Testis (tissue), 2 donors: ENCODE results near the gene HSDL1.
"Not testable (repeated sequence)": the region's sequence is repeated elsewhere in the genome, so short reads cannot be mapped to it uniquely, and the experiment has no call there.

ENCODE experiments used
- CTCF ChIP-seq, 3 experiments: fragments of 450-650 bp in 2 of 3; fragments of 200-600 bp in 1 of 3; sonication (generic) in 1 of 3; IDR thresholded peaks; one replicate each; pipeline ENCODE4 v1.5.1; 2016 to 2019; ENCODE audit warnings: antibody characterized with exemption in 3 of 3, mild to moderate bottlenecking in 2 of 3, moderate library complexity in 1 of 3
- POLR2A ChIP-seq: fragments of 450-650 bp; IDR thresholded peaks from one replicate; pipeline ENCODE4 v1.6.1; 2017; ENCODE audit warnings: antibody characterized with exemption, mild to moderate bottlenecking, moderate library complexity

- not testable (repeated sequence) for TF ChIP-seq CTCF (IDR thresholded peaks at IDR 0.05); POLR2A
Measured at GRCh38 chr16:84118315-84118714, 26.7 kb downstream of the HSDL1 start.
